Measurements from ENCODE around the gene PRKCE. TPM values are rescaled to one million over a fixed set of nuclear protein-coding genes. Genes with fewer than 3 reads are reported as not detected.

PRKCE gene
- total RNA-seq, 1 experiment from 2014 or later, result 14.8 TPM

DNA sequence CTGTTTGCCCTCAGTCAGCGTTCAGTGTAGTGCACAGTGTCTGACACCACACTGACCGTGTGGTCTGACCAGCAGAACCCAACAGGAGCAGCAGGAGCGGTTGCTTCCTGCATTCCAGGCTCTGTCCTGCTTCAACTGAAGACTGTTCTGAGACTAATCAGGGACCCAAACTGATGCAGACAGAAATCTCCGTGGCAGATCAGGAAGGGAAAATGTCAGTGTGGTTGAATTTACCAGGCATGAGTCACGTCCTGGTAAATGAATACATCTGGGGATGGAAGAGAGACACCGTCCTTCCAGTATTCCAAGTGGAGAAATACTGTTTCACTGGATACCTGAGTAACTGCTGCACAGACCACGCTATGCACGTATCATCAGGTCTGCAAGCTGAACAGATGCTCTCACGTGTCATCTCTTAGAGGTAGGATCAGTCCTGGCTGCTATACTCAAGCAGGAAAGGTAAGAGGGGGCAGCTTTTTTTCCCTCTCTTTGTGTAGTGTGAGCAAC lies 422.1 kb downstream of the PRKCE start:
- RAD21 ChIA-PET (ENCODE audit: low non-redundant PET in 1 of 2, low total read pairs in 2 of 2, uncharacterized antibody in 2 of 2, unreplicated experiment in 2 of 2), result no interaction called here
- Histone ChIP-seq H2AFZ (ENCODE audit: low read depth, low read length, poor library complexity, severe bottlenecking) (no peak overlapping the region), H3K4me3 (replicated peaks in 1 of 2; ENCODE audit: low read depth in 1 of 2, low read length in 2 of 2) (peak overlapping the region in 1 of 2 experiments; percentile 24; a peak in 1 of 4 replicates), H4K20me1 (ENCODE audit: insufficient read depth) (no peaks in the 10 kb centered on the region), H3K36me3 (ENCODE audit: control insufficient read depth in 1 of 2, insufficient read depth in 2 of 2, low read length in 2 of 2) (no peaks in the 10 kb centered on the region), H3K9me3 (ENCODE audit: control insufficient read depth in 1 of 2, insufficient read depth in 1 of 2, low read depth in 1 of 2, low read length in 2 of 2) (no peaks in the 10 kb centered on the region), H3K79me2 (ENCODE audit: insufficient read depth, low read length) (no peaks in the 10 kb centered on the region), H3K27ac (ENCODE audit: low read depth, low read length) (0 out of 2 replicates have a peak overlapping the region, but pooled peaks have one; percentile 12), H3K4me2 (ENCODE audit: low read length) (peak overlapping the region; percentile 65), H3K9ac (ENCODE audit: low read length) (no peak overlapping the region), H3K27me3 (ENCODE audit: insufficient read depth, low read length) (no peaks in the 10 kb centered on the region), H3K4me1 (ENCODE audit: control insufficient read depth in 1 of 2, insufficient read depth in 2 of 2, low read length in 2 of 2) (peaks cover 8 to 18% of the 10 kb centered on the region in 2 experiments; a peak in 3 of 4 replicates), H3K9me2 (ENCODE audit: insufficient read depth) (no peaks in the 10 kb centered on the region)
- peak; percentile 44 for DNase-seq (ENCODE audit: low read depth, low spot score)
- CTCF ChIA-PET, result interaction anchor here (2.1 kb wide), 1 partner anchor 11 kb away, joined by 6 read pairs; no protein-coding TSS in a partner anchor
- no peak for TF ChIP-seq ZNF274 (IDR thresholded peaks at IDR 0.05; ENCODE audit: low read depth, low read length)
- peak; percentile 64 for TF ChIP-seq JUND (IDR thresholded peaks at IDR 0.05)
- peak; percentile 61; the same call in 1 of the 2 replicates for TF ChIP-seq CBX3 (IDR thresholded peaks at IDR 0.05; ENCODE audit: low read depth)
- peak; percentile 16; the same call in 1 of the 2 replicates for TF ChIP-seq POLR2AphosphoS5 (IDR thresholded peaks at IDR 0.05; ENCODE audit: low read depth, low read length)
- peak; percentile 70 for TF ChIP-seq FOSL1 (IDR thresholded peaks at IDR 0.05; ENCODE audit: low read depth)
- TF ChIP-seq SP1 (IDR thresholded peaks at IDR 0.05; ENCODE audit: low read depth), result peak; percentile 60
- ATAC-seq, result peak; percentile 89
- intact Hi-C loops (cut with micrococcal nuclease), result no loop called here
- BruUV-seq (replicated peaks), result no TSS peak
- POLR2A ChIA-PET, result no interaction called here

DNA sequence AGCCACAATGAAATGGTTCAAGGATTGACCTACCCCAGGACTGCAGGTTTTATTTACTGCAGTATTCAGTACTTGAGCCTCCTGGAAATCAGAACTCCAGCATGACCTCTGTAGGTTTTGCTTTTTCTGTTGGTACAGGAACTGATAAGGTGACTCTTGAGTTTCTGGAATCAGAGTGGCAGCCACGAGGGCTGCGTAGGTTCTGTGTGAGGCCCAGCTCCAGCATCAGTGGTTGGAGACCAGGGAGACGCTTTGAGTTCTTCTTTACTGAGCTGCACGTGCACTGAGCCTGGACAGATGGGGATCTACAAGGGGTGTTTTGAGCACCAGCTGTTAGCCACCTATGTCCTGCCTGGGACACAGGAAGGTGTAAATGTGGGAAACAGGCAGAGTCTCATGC lies 423.0 kb downstream of the PRKCE start:
- intact Hi-C loops (cut with micrococcal nuclease), result no loop called here
- H4K20me1 ChIP-seq (ENCODE audit: insufficient read depth), result no peaks in the 10 kb centered on the region
- no peak overlapping the region for H3K4me2 ChIP-seq (ENCODE audit: low read length)
- ChIA-PET CTCF (interaction anchor here (1.1 kb wide), 1 partner anchor 12 kb away, joined by 3 read pairs; no protein-coding TSS in a partner anchor), RAD21 (ENCODE audit: low non-redundant PET in 1 of 2, low total read pairs in 2 of 2, uncharacterized antibody in 2 of 2, unreplicated experiment in 2 of 2) (no interaction called here), POLR2A (no interaction called here)
- H3K27me3 ChIP-seq (ENCODE audit: insufficient read depth, low read length), result no peaks in the 10 kb centered on the region
- no peaks in the 10 kb centered on the region for H3K36me3 ChIP-seq (ENCODE audit: control insufficient read depth in 1 of 2, insufficient read depth in 2 of 2, low read length in 2 of 2)
- no peaks in the 10 kb centered on the region for H3K9me3 ChIP-seq (ENCODE audit: control insufficient read depth in 1 of 2, insufficient read depth in 1 of 2, low read depth in 1 of 2, low read length in 2 of 2)
- H3K27ac ChIP-seq (ENCODE audit: low read depth, low read length), result no peak overlapping the region
- H3K79me2 ChIP-seq (ENCODE audit: insufficient read depth, low read length), result no peaks in the 10 kb centered on the region
- peaks cover 8 to 18% of the 10 kb centered on the region in 2 experiments; a peak in 3 of 4 replicates for H3K4me1 ChIP-seq (ENCODE audit: control insufficient read depth in 1 of 2, insufficient read depth in 2 of 2, low read length in 2 of 2)
- BruUV-seq (replicated peaks), result no TSS peak
- H3K9me2 ChIP-seq (ENCODE audit: insufficient read depth), result no peaks in the 10 kb centered on the region
- H2AFZ ChIP-seq (ENCODE audit: low read depth, low read length, poor library complexity, severe bottlenecking), result no peak overlapping the region
- ATAC-seq (no peak), DNase-seq (ENCODE audit: low read depth, low spot score) (no peak)
- H3K4me3 ChIP-seq (replicated peaks in 1 of 2; ENCODE audit: low read depth in 1 of 2, low read length in 2 of 2), result no peak overlapping the region
- no peak overlapping the region for H3K9ac ChIP-seq (ENCODE audit: low read length)
- TF ChIP-seq FOSL1 (IDR thresholded peaks at IDR 0.05; ENCODE audit: low read depth), result no peak
- no peak for TF ChIP-seq SRF (IDR thresholded peaks at IDR 0.05; ENCODE audit: low read depth)
- no peak for TF ChIP-seq EGR1 (IDR thresholded peaks at IDR 0.05; ENCODE audit: low read depth)
- TF ChIP-seq, protein P1, sequence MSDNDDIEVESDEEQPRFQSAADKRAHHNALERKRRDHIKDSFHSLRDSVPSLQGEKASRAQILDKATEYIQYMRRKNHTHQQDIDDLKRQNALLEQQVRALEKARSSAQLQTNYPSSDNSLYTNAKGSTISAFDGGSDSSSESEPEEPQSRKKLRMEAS (IDR thresholded peaks at IDR 0.05), result no peak
- no peak for TF ChIP-seq POLR2A (IDR thresholded peaks at IDR 0.05; ENCODE audit: borderline replicate concordance, extremely low read depth, insufficient read depth, insufficient read length)
- no peak for TF ChIP-seq ZNF274 (IDR thresholded peaks at IDR 0.05; ENCODE audit: low read depth, low read length)
- no peak for TF ChIP-seq SP1 (IDR thresholded peaks at IDR 0.05; ENCODE audit: low read depth)
- TF ChIP-seq EZH2phosphoT487 (IDR thresholded peaks at IDR 0.05; ENCODE audit: borderline replicate concordance), result no peak
- no peak for TF ChIP-seq ZFX (IDR thresholded peaks at IDR 0.05)
- TF ChIP-seq, protein P2, sequence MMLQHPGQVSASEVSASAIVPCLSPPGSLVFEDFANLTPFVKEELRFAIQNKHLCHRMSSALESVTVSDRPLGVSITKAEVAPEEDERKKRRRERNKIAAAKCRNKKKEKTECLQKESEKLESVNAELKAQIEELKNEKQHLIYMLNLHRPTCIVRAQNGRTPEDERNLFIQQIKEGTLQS (IDR thresholded peaks at IDR 0.05), result no peak
- TF ChIP-seq, protein P3, sequence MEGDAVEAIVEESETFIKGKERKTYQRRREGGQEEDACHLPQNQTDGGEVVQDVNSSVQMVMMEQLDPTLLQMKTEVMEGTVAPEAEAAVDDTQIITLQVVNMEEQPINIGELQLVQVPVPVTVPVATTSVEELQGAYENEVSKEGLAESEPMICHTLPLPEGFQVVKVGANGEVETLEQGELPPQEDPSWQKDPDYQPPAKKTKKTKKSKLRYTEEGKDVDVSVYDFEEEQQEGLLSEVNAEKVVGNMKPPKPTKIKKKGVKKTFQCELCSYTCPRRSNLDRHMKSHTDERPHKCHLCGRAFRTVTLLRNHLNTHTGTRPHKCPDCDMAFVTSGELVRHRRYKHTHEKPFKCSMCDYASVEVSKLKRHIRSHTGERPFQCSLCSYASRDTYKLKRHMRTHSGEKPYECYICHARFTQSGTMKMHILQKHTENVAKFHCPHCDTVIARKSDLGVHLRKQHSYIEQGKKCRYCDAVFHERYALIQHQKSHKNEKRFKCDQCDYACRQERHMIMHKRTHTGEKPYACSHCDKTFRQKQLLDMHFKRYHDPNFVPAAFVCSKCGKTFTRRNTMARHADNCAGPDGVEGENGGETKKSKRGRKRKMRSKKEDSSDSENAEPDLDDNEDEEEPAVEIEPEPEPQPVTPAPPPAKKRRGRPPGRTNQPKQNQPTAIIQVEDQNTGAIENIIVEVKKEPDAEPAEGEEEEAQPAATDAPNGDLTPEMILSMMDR (IDR thresholded peaks at IDR 0.05 in 2 of 3, conservative IDR thresholded peaks at IDR 0.05 in 1 of 3; ENCODE audit: borderline replicate concordance in 1 of 3, insufficient read depth in 1 of 3, low read depth in 2 of 3, low read length in 2 of 3), result no peak
- no peak for TF ChIP-seq RAD21 (IDR thresholded peaks at IDR 0.05; ENCODE audit: low read depth)
- TF ChIP-seq, protein P4, sequence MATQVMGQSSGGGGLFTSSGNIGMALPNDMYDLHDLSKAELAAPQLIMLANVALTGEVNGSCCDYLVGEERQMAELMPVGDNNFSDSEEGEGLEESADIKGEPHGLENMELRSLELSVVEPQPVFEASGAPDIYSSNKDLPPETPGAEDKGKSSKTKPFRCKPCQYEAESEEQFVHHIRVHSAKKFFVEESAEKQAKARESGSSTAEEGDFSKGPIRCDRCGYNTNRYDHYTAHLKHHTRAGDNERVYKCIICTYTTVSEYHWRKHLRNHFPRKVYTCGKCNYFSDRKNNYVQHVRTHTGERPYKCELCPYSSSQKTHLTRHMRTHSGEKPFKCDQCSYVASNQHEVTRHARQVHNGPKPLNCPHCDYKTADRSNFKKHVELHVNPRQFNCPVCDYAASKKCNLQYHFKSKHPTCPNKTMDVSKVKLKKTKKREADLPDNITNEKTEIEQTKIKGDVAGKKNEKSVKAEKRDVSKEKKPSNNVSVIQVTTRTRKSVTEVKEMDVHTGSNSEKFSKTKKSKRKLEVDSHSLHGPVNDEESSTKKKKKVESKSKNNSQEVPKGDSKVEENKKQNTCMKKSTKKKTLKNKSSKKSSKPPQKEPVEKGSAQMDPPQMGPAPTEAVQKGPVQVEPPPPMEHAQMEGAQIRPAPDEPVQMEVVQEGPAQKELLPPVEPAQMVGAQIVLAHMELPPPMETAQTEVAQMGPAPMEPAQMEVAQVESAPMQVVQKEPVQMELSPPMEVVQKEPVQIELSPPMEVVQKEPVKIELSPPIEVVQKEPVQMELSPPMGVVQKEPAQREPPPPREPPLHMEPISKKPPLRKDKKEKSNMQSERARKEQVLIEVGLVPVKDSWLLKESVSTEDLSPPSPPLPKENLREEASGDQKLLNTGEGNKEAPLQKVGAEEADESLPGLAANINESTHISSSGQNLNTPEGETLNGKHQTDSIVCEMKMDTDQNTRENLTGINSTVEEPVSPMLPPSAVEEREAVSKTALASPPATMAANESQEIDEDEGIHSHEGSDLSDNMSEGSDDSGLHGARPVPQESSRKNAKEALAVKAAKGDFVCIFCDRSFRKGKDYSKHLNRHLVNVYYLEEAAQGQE (IDR thresholded peaks at IDR 0.05; ENCODE audit: low read depth), result no peak
